NCI-H1417 (cell line): Measurements from ENCODE around the gene CCDC50.

ENCODE experiments used
- DNase-seq, 3 experiments: peaks; one replicate each; lab custom pipeline; 2025; lab: John Stamatoyannopoulos, UW

CCDC50 gene

DNA sequence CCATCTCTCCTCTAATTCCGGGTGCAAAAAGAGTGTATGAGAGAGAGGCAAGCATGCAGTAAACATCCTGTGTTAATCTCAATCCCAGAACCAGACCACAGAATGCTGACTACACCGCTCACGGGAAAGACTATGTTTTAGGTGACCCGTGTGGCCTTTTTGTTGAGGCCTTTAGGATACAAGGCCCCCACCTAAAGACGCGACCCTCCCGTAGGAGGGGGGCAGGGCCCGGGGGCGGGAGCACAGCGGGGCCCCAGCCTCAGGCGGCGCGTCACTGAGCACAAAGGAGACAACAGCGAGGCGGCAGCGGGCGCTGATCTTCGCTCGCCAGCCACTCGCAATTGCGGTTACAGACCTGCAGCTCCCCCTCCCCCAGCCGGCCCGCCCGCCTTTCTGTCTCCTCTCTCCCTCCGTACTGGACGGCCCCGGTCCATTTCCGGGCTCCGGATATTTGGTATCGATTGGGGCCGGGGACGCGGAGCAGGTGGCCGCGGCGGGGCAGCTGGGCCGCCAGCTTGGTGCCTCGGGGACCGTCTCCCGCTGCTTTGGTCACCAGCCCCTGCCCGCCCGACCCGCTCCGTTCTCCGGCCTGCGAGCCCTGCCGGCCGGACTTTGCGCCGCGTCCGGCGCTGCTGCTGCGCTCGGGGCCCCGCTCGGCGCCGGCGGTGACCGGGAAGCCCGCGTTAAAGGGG lies at the start of gene CCDC50:
Gene CCDC50, plus strand, starts transcription at position 433 of the 692 bp plus-strand sequence. CDS start 281 bp downstream, outside the sequence.
- DNase-seq = peak; percentile 77 to 94 (median 93)

- DNase-seq = no peak
These were observed 49.1 kb upstream of the CCDC50 start for GRCh38 chr3:191280111-191280510.

DNA sequence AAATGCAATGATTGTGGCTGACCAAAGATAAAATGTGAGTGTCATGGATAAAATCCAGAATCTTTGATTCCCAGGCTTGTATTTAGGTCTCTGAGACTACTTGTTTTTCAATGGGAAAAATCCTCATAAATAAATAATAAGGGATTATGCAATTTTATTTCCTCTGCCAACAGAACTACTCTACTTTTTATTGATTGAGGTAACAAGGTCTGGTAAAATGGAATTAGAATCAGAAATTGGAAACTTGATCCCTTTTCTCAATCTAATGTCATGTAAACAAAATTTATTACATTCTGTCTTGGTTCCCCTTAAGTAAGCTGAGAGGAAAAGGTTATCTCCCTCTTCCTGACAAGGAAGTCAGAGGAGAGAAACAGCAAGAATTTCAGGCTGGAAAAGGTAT lies 48.3 kb upstream of the CCDC50 start:
- no peak for DNase-seq

DNA sequence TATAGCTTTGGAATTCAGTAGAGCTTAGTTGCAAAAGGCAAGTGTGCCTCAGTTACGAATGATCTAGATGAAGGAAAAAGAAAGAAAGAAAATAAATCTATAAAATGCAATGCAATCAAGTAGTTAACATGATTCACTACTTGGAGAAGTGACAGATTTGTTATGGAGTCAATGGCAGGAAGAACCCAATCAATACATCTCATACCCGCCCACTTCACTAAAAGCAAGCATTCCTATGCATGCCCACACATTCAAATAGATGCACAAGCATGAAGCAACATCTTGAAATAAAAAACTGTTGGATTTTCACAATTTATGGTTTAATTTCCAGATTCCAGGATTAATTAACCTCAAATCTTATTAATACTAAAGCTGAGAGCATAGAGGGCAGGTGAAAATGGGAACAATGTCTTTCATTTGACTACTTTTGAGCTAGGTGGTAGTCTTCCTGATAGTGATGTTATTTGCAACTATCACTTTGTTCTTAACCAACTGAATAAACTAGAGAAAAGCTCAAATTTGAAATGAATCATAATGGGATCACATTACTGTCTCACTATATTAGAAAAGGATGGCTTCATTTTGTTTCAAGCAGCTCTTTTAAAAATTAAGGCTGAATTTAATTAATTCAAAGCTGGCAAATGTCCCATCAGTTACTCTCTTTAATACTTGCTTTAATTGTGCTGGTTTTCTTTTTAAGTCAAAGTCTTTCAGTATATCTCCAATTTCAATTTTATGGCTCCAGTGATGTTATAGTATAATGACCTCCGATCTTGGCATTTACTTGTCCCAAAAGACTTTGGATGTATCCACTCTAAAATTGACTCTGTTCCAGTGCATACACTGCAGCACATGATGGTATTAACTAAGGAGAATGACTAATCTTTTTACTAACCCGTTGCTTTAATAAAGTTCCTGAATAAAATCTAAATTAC lies 46.7 kb upstream of the CCDC50 start:
- no peak for DNase-seq

GRCh38 chr3:191283400-191283799 lies 45.8 kb upstream of the CCDC50 start:
- DNase-seq = no peak

DNA sequence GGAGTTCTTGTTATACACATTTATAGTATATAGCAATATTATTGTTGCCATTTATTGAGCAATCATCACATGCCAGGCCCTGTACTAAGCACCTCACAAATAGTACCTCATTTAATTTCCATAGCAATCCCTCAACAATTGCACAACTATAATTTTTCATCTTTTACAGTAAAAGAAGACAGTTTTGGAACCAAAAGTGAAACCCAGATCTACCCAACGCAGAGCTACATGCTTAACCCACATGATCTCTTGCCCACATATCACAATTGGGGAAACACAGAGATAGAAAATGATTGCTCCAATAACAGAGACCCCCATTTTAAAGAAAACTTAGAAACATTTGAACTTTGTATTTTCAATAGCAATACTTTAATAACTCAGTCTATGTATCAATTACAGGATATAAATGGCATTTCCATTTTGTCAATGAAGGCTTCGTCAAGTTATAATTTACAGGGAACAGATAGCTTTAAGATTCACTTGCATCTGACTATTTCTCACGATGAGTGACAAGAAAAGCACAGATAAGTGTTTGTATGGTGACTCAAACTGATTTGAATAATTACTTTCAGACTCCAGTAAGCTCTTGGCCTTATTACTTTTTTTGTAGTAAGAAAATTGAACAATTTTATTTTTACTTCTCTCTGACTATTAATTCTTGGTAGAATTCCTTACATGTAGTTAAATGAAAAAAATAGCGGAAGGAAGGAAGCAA lies 38.7 kb upstream of the CCDC50 start:
- no peak for DNase-seq

DNA sequence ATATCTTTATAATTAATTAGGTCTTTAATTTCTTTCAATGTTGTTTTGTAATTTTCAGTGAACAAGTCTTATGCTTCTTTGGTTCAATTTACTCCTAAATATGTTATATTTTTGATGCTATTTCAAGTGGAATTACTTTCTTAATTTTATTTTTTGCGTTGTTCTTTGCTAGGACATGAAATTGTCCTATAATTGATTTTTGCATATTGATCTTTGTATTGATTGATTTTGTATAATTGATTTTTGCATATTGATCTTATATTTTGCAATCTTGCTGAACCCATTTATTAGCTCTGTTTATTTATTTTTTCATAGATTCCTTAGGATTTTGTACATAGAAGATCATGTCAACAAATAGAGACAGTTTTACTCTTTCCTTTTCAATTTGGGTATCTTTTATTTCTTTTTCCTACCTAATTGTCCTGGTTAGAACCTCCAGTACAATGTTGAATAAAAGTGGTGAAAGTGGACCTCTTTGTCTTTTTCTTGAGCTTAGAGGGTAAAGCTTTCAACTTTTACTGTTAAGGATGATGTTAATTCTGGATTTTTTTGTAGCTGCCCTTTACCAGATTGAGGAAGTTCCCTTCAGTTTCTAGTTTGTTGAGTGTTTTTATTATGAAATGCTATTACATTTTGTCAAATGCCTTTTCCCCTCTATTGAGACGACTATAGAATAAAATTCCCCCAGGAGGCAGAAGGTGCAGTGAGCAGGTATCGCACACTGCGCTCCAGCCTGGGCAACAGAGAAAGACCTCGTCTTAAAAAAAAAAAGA lies 36.8 kb upstream of the CCDC50 start:
- no peak for DNase-seq

DNA sequence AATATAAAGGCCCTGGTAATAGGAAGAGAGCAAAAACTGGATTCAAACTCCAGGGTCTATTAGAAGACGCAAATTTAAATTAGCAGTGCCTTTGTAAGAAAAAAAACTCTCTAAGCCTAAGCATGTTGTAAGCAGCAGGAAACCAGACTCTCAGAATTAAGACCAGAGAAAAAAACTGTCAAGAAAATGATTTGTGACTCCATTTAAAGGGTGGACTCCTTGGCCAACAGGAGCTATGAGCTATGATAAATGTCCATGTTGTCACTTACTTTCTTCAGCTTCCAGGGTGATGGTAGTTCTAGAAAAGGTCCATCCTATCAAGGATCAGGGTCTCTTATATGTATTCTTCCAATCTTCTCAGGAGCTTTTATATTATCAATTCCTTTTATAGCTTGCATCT lies 34.9 kb upstream of the CCDC50 start:
- DNase-seq = no peak

- DNase-seq = peak in 1 of 3 experiments; percentile 37
These were observed 33.1 kb upstream of the CCDC50 start for GRCh38 chr3:191296041-191296541.

GRCh38 chr3:191298846-191299245 lies 30.3 kb upstream of the CCDC50 start:
- no peak for DNase-seq

GRCh38 chr3:191300422-191300821 lies 28.8 kb upstream of the CCDC50 start:
- no peak for DNase-seq

- DNase-seq = no peak
These were observed 28.2 kb upstream of the CCDC50 start for GRCh38 chr3:191301017-191301416.

DNA sequence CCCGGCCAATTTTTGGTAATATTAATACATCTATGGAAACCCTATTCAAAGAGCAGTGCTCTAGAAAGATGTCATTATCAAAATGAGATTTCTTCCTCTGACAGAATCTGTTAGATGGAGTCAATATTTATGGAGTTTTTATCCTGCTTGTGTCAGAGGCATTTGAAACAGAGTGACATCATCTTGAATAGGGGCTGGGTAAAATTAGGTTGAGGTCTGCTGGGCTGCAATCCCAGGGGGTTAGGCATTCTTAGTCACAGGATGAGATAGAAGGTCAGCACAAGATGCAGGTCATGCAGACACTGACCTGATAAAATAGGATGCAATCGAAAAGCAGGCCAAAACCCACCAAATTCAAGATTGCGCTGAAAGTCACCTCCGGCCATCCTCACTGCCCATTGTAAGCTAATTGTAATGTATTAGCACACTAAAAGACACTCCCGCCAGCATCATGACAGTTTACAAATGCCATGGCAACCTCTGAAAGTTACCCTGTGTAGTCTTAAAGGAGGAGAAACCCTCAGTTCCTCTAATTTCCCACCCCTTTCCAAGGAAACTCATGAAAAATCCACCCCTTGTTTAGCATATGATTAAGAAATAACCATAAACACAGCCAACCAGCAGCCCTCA lies 27.3 kb upstream of the CCDC50 start:
- no peak for DNase-seq

DNA sequence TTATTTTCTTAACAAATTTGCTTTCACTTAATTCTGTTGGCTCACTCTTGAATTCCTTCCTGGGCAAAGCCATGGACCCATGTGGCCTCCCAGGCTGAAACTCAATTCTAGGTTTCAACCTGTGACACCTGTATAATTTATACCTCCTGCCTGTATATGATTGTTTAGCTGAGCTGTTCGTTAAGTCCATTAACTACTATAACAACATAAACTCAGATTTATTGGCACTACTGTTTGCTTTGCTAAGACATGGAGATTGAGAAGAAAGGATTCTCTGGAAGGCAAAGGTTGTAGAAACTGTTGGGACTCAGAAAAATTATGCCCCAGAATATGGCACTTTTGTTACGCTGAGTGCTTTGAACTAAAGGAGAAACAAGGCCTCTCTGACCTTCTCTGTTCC lies 26.7 kb upstream of the CCDC50 start:
- peak in 1 of 3 experiments; percentile 14 for DNase-seq

DNA sequence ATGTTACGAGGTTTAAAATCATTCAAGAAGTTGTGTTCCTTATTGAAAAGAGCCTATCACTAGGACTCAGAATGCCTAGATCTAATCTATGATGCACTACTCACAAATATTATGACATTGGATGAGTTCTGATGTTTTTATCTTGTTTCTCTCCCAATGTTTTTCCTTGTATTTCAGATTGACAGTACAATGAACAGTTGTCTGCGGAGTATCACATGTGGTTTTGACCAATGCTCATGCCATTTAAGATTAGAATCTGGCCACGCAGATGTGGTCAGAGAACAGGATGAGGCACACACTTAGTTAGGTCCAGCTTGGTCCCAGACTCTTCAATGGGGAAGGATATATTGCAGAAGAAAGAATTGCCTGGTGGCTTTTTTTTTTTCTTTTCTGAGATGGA lies 25.6 kb upstream of the CCDC50 start:
- no peak for DNase-seq

DNA sequence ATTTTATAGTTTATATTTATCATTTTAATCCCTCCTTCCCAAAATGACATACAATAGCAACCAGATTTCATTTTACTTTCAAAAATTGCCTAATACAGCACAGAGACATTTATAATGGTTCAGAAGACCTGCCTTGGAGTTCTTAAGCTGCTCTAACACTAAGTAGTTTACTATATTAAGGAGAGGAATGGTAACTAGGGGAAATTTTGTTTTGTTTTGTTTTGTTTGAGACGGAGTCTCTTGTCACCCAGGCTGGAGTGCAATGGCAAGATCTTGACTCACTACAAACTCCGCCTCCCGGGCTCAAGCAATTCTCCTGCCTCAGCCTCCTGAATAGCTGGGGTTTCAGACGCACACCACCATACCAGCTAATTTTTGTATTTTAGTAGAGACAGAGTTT lies 22.8 kb upstream of the CCDC50 start:
- no peak for DNase-seq

- DNase-seq = no peak
These were observed 21.9 kb upstream of the CCDC50 start for GRCh38 chr3:191307341-191307740.

- DNase-seq = no peak
These were observed 15.9 kb upstream of the CCDC50 start for GRCh38 chr3:191313296-191313695.

- DNase-seq = no peak
These were observed 15.0 kb upstream of the CCDC50 start for GRCh38 chr3:191314109-191314728.

GRCh38 chr3:191316876-191317603 lies 12.2 kb upstream of the CCDC50 start:
- no peak for DNase-seq
